Cardiac fibroblast (primary cell): ENCODE results near the gene RAB11B.
A peak's percentile ranks its signal among the peaks of the same experiment; 100 is the strongest.
"Not testable (repeated sequence)": the region's sequence is repeated elsewhere in the genome, so short reads cannot be mapped to it uniquely, and the experiment has no call there.

Experiments used
- DNase-seq, 2 donors: peaks; one replicate each; pipeline versions ENCODE4 v3.0.0 to v3.0.0-alpha.2; 2010; ENCODE audit warnings: low read depth in 2 of 2
- H3K4me3 ChIP-seq, 2 donors: replicated peaks in 1 of 2; 1 replicate in 1 of 2; 2 replicates in 1 of 2; pipeline ENCODE4 v1.5.1; 2011; ENCODE audit warnings: low read depth in 2 of 2, low read length in 2 of 2, mild to moderate bottlenecking in 2 of 2, moderate library complexity in 1 of 2
- CTCF ChIP-seq: IDR thresholded peaks from one replicate; pipeline ENCODE4 v1.5.1; 2011; ENCODE audit warnings: low read depth, mild to moderate bottlenecking, low read length, inconsistent platforms

Gene RAB11B

DNA sequence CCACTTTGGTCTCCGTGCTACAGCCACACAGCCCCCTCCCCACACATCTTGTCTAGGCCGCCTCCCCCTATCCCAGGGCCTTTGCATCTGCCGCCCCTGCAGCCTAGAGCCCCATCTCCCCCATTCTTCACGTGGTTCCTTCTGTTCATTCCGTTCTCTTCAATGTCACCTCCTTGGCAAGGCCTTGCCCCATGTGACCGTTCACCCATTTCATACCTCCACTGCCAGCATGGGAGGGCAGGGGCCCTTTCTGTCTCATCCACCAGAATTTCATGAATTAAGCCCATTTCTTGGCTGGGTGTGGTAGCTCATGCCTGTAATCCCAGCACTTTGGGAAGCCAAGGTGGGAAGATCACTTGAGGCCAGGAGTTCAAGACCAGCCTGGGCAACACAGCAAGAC lies 38.9 kb downstream of the RAB11B start:
- TF ChIP-seq CTCF, result no peak
- no peak for DNase-seq
- no peak overlapping the region for H3K4me3 ChIP-seq

GRCh38 chr19:8429826-8430225 lies 39.7 kb downstream of the RAB11B start:
- DNase-seq, result no peak
- no peak overlapping the region for H3K4me3 ChIP-seq
- no peak for TF ChIP-seq CTCF

DNA sequence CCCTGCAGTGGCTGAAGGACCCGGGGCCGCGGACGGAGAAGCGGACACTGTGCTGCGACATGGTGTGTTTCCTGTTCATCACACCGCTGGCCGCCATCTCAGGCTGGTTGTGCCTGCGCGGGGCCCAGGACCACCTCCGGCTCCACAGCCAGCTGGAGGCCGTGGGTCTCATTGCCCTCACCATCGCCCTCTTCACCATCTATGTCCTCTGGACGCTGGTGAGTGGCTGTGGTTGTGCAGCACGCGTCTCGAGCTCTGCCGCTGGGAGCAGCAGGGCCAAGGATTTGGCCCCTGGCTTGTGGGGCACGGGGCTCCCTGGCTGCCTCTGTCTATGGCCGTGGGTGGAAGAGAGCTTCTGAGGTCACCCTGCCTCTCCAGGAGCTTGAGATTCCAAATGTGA lies 40.5 kb downstream of the RAB11B start:
- no peak for DNase-seq
- TF ChIP-seq CTCF, result no peak
- H3K4me3 ChIP-seq, result no peak overlapping the region

GRCh38 chr19:8438236-8438635 lies 48.1 kb downstream of the RAB11B start:
- no peak overlapping the region for H3K4me3 ChIP-seq
- DNase-seq, result no peak
- TF ChIP-seq CTCF, result no peak

- DNase-seq, result no peak
- no peak overlapping the region for H3K4me3 ChIP-seq
- no peak for TF ChIP-seq CTCF
Observed at GRCh38 chr19:8441725-8442544, 51.8 kb downstream of the RAB11B start.

- H3K4me3 ChIP-seq, result peak overlapping the region; percentile 50 to 95
- not testable (repeated sequence) for DNase-seq
Observed at GRCh38 chr19:8444140-8444676, 54.0 kb downstream of the RAB11B start.

DNA sequence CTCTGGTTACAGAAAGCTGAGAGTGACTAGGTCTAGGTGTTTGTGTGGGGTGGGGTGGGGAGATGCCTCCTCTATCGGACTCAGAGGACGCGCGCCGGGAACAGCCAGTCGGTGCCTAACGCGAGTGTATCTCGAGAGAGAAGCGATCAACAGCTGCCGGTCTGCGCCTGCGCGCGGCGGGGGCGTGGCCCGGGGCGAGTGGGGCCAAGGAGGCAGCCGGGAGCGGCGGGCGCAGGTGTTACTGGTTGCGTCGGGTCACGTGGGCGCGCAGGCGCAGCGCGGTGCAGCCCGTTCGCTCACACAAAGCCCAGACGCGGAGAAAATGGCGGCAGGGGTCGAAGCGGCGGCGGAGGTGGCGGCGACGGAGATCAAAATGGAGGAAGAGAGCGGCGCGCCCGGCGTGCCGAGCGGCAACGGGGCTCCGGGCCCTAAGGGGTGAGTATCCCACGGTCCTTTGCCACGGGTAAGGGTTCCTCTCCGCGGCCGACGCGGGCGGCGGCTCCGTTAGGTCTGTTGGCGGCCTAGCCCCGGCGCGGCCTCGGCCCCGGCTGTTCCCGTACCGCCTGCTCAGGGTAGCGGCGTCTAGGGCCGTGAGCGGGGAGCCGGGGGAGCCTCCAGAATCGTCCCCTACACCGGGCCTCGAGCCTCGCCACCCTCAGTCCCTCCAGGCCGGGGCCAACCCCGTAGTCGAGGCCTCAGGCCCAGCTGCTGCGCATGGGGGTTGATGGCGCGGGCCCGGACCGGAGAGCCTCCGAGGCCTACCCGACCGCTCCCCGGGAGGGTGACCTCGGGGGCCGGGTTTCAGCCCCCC lies 54.7 kb downstream of the RAB11B start, which contains the start of gene HNRNPM:
HNRNPM (plus strand) TSS at position 299 of the 811 bp plus-strand sequence; CDS start at position 323, 24 bp downstream.
- peak; percentile 98 for DNase-seq
- peak within 1 kb of the TSS; percentile 89 to 95 for H3K4me3 ChIP-seq
- no peak for TF ChIP-seq CTCF
